Testis (tissue), 2 donors: Measurements from ENCODE around the gene EIF4E1B.

Source experiments
- CTCF ChIP-seq, 3 experiments: fragments of 450-650 bp in 2 of 3; fragments of 200-600 bp in 1 of 3; sonication (generic) in 1 of 3; IDR thresholded peaks; one replicate each; pipeline ENCODE4 v1.5.1; 2016 to 2019; ENCODE audit warnings: antibody characterized with exemption in 3 of 3, mild to moderate bottlenecking in 2 of 3, moderate library complexity in 1 of 3
- POLR2A ChIP-seq: fragments of 450-650 bp; IDR thresholded peaks from one replicate; pipeline ENCODE4 v1.6.1; 2017; ENCODE audit warnings: antibody characterized with exemption, mild to moderate bottlenecking, moderate library complexity

- TF ChIP-seq CTCF (IDR thresholded peaks at IDR 0.05): no peak
- TF ChIP-seq POLR2A: no peak
These were observed 40.9 kb downstream of the EIF4E1B start for GRCh38 chr5:176671399-176671798.
